ENCODE data around the gene KANTR. TPM values are rescaled to one million over a fixed set of nuclear protein-coding genes. Genes with fewer than 3 reads are reported as not detected.

Gene KANTR
- total RNA-seq, 1 donor from 2014 or later, result 35.8 TPM

DNA sequence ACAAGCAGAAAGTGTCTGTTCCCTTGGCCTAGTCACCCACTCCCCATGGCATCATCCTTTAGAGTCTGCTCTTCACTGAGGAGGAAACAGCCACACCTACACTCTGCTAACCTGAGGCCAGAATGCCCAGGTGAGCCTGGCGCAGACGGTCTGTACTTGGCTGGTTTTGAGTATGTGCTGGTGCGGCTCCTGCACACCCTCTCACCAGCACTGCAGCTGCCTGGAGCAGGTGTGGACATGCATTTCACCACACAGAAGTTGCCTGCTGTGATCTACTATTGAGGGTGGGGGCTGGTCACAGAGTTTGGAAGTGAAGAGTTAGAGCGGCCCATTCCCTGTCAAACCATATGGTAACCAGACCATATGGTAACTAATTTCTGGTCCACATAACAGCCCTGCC lies 39.5 kb downstream of the KANTR start:
- Histone ChIP-seq H3K9me3 (no peaks in the 10 kb centered on the region), H3K27me3 (no peaks in the 10 kb centered on the region), H3K4me3 (no peak overlapping the region), H3K36me3 (no peaks in the 10 kb centered on the region), H3K27ac (no peak overlapping the region), H3K4me1 (no peaks in the 10 kb centered on the region)
- intact Hi-C loops (cut with DNase I), result no loop called here
- TF ChIP-seq POLR2A (IDR thresholded peaks at IDR 0.05), result no peak
- DNase-seq (ENCODE audit: extremely low spot score in 2 of 2), result no peak

DNA sequence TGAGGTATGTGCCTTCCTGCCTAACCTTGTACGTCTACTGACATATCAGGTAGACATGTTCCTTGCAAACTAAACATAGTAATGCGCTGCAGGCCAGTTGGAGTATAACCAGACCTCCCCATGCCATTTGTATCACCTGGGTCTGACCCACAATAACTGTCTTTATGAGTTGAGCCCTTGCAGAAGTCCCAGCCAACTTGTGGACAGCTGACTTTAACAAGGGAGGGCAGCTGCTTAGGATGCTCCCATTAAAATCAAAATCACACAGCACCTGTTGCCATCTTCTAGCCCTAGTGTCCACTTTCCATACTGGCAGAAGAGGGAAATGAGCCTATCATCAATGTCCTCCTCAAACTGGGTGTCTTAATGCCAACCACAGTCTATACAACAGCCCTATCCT lies 41.6 kb downstream of the KANTR start:
- Histone ChIP-seq H3K9me3 (no peaks in the 10 kb centered on the region), H3K27me3 (no peaks in the 10 kb centered on the region), H3K27ac (no peak overlapping the region), H3K4me3 (no peak overlapping the region), H3K36me3 (no peaks in the 10 kb centered on the region), H3K4me1 (no peaks in the 10 kb centered on the region)
- DNase-seq (ENCODE audit: extremely low spot score in 2 of 2), result no peak
- TF ChIP-seq, protein P1, sequence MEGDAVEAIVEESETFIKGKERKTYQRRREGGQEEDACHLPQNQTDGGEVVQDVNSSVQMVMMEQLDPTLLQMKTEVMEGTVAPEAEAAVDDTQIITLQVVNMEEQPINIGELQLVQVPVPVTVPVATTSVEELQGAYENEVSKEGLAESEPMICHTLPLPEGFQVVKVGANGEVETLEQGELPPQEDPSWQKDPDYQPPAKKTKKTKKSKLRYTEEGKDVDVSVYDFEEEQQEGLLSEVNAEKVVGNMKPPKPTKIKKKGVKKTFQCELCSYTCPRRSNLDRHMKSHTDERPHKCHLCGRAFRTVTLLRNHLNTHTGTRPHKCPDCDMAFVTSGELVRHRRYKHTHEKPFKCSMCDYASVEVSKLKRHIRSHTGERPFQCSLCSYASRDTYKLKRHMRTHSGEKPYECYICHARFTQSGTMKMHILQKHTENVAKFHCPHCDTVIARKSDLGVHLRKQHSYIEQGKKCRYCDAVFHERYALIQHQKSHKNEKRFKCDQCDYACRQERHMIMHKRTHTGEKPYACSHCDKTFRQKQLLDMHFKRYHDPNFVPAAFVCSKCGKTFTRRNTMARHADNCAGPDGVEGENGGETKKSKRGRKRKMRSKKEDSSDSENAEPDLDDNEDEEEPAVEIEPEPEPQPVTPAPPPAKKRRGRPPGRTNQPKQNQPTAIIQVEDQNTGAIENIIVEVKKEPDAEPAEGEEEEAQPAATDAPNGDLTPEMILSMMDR (IDR thresholded peaks at IDR 0.05), result no peak
- TF ChIP-seq POLR2A (IDR thresholded peaks at IDR 0.05), result no peak
- no peak for TF ChIP-seq POLR2AphosphoS5 (IDR thresholded peaks at IDR 0.05; ENCODE audit: insufficient read depth in 1 of 2, low read depth in 1 of 2)
- intact Hi-C loops (cut with DNase I), result no loop called here

DNA sequence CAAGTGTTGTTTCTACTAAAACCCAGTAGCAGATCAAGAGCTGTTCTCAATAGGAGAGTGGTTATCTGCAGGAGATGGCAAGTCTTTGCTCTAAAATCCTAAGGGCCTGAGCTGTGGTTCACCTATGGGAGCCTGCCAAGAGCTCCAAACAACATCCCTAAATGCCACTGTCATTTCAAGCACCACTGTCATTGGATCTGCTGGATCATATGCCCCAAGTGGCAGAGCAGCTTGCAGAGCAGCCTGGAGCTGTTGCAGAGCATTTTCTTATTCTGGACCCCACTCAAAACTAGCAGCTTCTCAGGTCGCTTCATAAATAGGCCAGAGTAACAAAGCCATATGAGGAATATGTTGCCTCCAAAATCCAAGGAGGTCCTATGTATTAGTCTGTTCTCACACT lies 59.6 kb downstream of the KANTR start:
- H3K9me3 ChIP-seq, result no peaks in the 10 kb centered on the region
- no peak overlapping the region for H3K4me3 ChIP-seq
- intact Hi-C loops (cut with DNase I), result no loop called here
- H3K4me1 ChIP-seq, result no peaks in the 10 kb centered on the region
- H3K27me3 ChIP-seq, result no peaks in the 10 kb centered on the region
- no peak for TF ChIP-seq POLR2A (IDR thresholded peaks at IDR 0.05)
- TF ChIP-seq POLR2AphosphoS5 (IDR thresholded peaks at IDR 0.05; ENCODE audit: insufficient read depth in 1 of 2, low read depth in 1 of 2), result no peak
- TF ChIP-seq, protein P1 (IDR thresholded peaks at IDR 0.05), result no peak
- no peak overlapping the region for H3K27ac ChIP-seq
- H3K36me3 ChIP-seq, result no peaks in the 10 kb centered on the region
- no peak for DNase-seq (ENCODE audit: extremely low spot score in 2 of 2)

DNA sequence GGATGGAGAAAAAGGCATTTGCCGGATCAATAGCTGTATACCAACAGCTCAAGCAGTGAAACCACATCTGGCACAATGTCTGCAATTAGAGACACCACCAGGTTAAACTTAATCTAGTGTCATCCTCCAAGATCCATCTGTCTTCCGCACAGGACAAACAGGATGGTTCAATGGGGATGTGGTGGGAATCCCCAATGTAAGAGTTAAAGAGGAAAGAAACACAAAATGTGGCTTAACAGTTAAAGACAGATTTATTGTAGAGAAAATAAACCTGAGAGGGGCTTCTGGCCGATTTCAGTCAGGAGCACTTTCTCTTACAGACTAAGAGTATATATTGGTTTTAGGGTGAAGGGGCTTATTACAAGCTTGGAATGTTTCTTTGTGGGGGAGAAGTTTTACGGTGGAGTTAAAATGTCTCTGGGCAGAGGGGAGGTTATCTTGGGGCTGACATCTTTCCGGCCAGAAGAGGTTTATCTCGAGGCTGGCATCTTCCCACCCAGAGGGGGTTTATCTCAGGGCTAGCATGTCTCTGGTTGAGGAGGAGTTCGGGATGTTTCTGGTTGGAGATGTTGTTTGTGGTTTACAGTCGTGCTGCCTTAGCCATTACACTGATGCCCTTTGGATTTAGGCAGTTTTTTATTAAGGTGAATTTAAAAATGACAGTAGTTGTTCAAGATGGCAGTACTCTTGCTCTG lies 61.7 kb downstream of the KANTR start:
- TF ChIP-seq, protein P1 (IDR thresholded peaks at IDR 0.05), result no peak
- no peak for TF ChIP-seq POLR2A (IDR thresholded peaks at IDR 0.05)
- TF ChIP-seq POLR2AphosphoS5 (IDR thresholded peaks at IDR 0.05; ENCODE audit: insufficient read depth in 1 of 2, low read depth in 1 of 2), result no peak
- Histone ChIP-seq H3K4me3 (no peak overlapping the region), H3K36me3 (no peaks in the 10 kb centered on the region), H3K27ac (no peak overlapping the region), H3K4me1 (no peaks in the 10 kb centered on the region), H3K27me3 (no peaks in the 10 kb centered on the region), H3K9me3 (no peaks in the 10 kb centered on the region)
- intact Hi-C loops (cut with DNase I), result no loop called here
- no peak for DNase-seq (ENCODE audit: extremely low spot score in 2 of 2)

DNA sequence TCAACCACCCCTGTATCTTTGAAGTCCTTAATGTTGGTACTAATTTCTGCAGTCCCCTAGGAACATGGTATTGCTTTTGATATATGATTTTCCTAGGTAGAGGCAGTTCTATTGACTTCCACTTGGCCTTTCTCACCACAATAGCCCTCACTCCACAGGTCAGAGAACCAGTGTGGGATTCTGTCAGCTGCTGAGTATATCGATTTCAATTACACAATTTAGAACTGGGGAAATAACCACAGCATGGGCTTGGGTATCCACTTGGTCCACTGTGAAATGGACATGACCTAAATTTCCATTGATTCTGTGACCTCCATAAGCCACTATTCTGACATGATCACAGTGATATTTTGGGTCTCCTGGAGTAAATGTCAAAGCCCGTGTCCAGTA lies 62.3 kb downstream of the KANTR start:
- H3K4me3 ChIP-seq, result no peak overlapping the region
- no peaks in the 10 kb centered on the region for H3K9me3 ChIP-seq
- intact Hi-C loops (cut with DNase I), result no loop called here
- TF ChIP-seq POLR2A (IDR thresholded peaks at IDR 0.05) (no peak), POLR2AphosphoS5 (IDR thresholded peaks at IDR 0.05; ENCODE audit: insufficient read depth in 1 of 2, low read depth in 1 of 2) (no peak)
- TF ChIP-seq, protein P1 (IDR thresholded peaks at IDR 0.05), result no peak
- no peak overlapping the region for H3K27ac ChIP-seq
- H3K4me1 ChIP-seq, result no peaks in the 10 kb centered on the region
- no peaks in the 10 kb centered on the region for H3K27me3 ChIP-seq
- no peak for DNase-seq (ENCODE audit: extremely low spot score in 2 of 2)
- H3K36me3 ChIP-seq, result no peaks in the 10 kb centered on the region
